Measurements from ENCODE around the gene KCNAB3. TPM values are rescaled to one million over a fixed set of nuclear protein-coding genes. Genes with fewer than 3 reads are reported as not detected.

KCNAB3 gene
- total RNA-seq, 1 donor from 2014 or later, result 12.3 TPM

DNA sequence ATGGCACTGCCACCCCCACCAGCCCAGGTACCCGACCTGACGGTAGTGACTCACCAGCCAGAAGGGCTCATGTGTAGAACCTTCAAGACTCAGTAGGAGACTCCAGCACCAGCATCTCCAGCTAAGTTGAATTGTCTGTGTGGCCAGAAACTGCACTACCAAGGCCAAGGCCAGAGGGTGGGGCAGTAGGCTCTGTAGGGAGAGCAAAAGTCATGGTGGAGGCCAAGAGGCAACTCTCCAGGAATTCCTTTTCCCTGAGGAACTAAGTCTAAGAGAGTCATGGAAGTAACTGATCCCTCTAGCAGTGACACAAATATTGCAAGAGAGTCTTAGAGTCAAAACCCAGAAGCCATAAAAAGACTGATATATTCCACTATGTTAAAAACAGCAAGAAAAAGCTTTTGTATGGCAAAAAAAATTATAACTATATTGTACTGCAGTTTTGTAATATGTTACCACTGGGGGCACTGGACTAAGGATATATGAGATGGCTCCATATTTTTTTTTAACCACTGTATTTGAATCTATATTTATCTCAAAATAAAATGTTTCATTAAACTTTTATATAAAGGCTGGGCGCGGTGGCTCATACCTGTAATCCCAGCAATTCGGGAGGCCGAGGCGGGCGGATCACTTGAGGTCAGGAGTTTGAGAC lies 42.6 kb upstream of the KCNAB3 start:
- Mint-ChIP-seq H3K4me1 (ENCODE audit: low read depth, unreplicated experiment) (no peaks in the 10 kb centered on the region), H3K27me3 (ENCODE audit: unreplicated experiment) (peaks cover 2% of the 10 kb centered on the region), H3K9me3 (ENCODE audit: unreplicated experiment) (peaks cover 4% of the 10 kb centered on the region), H3K36me3 (ENCODE audit: unreplicated experiment) (peaks cover 6% of the 10 kb centered on the region), H3K27ac (ENCODE audit: unreplicated experiment) (no peak overlapping the region), H3K4me3 (ENCODE audit: unreplicated experiment) (no peak overlapping the region)
- no peak for DNase-seq
- peak; percentile 41 for TF ChIP-seq CTCF (IDR thresholded peaks at IDR 0.05; ENCODE audit: partially characterized antibody, unreplicated experiment)

DNA sequence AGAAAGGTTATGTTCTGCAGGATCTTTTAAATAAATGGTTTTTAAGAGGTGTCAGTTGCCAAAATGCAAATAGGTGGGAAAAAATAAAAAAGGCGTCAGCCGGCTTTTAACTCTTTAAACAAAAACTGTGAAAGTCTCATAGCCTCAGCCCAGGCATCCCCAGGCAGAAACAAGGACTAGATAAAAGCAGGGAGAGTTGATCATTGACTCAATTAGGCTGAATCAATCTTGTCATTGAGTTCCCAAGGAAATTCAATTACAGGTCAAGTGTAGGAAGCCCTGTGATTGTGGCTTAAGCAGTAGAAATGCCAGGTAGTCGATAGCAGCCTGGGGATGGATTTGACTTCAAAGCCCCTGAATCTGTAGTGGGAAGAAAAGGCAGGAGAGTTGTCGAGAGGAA lies 42.0 kb upstream of the KCNAB3 start:
- no peak for DNase-seq

DNA sequence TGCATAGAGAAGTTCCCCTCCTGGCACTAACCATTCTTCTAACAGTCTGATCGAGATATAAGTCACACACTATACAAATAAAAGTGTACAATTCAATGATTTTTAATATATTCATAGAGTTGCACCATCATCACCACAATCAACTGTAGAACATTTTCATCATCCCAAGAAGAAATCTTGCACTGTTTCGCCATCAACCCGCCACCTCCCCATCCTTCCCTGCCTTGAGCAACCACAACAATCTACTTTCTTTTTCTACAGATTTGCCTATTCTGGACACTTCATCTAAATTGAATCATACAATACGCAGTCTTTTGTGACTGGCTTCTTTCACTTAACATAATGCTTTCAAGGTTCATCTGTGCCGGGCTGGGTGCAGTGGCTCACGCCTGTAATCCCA lies 39.8 kb upstream of the KCNAB3 start:
- H3K9me3 Mint-ChIP-seq (ENCODE audit: unreplicated experiment), result no peaks in the 10 kb centered on the region
- H3K4me3 Mint-ChIP-seq (ENCODE audit: unreplicated experiment), result no peak overlapping the region
- H3K4me1 Mint-ChIP-seq (ENCODE audit: low read depth, unreplicated experiment), result no peaks in the 10 kb centered on the region
- H3K36me3 Mint-ChIP-seq (ENCODE audit: unreplicated experiment), result peaks cover 2% of the 10 kb centered on the region
- H3K27me3 Mint-ChIP-seq (ENCODE audit: unreplicated experiment), result peaks cover 2% of the 10 kb centered on the region
- no peak overlapping the region for H3K27ac Mint-ChIP-seq (ENCODE audit: unreplicated experiment)
- DNase-seq, result no peak
- no peak for TF ChIP-seq CTCF (IDR thresholded peaks at IDR 0.05; ENCODE audit: partially characterized antibody, unreplicated experiment)

More for the DNA sequence above, 42.0 kb upstream of the KCNAB3 start:
- Mint-ChIP-seq H3K27ac (ENCODE audit: unreplicated experiment) (no peak overlapping the region), H3K4me1 (ENCODE audit: low read depth, unreplicated experiment) (no peaks in the 10 kb centered on the region), H3K4me3 (ENCODE audit: unreplicated experiment) (no peak overlapping the region), H3K9me3 (ENCODE audit: unreplicated experiment) (peaks cover 3% of the 10 kb centered on the region), H3K36me3 (ENCODE audit: unreplicated experiment) (peaks cover 6% of the 10 kb centered on the region), H3K27me3 (ENCODE audit: unreplicated experiment) (peaks cover 2% of the 10 kb centered on the region)
- TF ChIP-seq CTCF (IDR thresholded peaks at IDR 0.05; ENCODE audit: partially characterized antibody, unreplicated experiment), result no peak

- no peak for DNase-seq
- Mint-ChIP-seq H3K9me3 (ENCODE audit: unreplicated experiment) (no peaks in the 10 kb centered on the region), H3K4me3 (ENCODE audit: unreplicated experiment) (no peak overlapping the region), H3K36me3 (ENCODE audit: unreplicated experiment) (no peaks in the 10 kb centered on the region), H3K27ac (ENCODE audit: unreplicated experiment) (no peak overlapping the region), H3K4me1 (ENCODE audit: low read depth, unreplicated experiment) (no peaks in the 10 kb centered on the region), H3K27me3 (ENCODE audit: unreplicated experiment) (peaks cover 2% of the 10 kb centered on the region)
- TF ChIP-seq CTCF (IDR thresholded peaks at IDR 0.05; ENCODE audit: partially characterized antibody, unreplicated experiment), result no peak
These were observed 38.1 kb upstream of the KCNAB3 start for GRCh38 chr17:7967751-7968150.

DNA sequence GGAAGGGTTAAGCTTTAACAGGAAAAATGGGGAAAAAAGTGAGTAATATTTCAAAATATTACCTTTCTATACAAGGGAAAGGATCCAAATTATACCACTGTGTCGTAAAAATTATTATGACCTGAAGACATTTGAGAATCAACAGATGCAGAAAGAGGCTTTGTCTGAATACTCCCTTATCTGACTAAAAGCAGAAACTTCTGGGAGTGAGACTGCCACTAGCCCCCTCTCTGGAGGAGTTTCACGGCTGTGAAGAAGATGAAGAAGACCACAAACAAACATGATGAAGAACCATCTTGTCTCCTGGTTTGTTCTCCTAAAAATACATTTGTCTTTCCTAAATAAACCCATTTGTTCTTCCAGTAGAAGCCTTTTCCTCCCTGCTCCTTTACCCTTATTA lies 31.8 kb upstream of the KCNAB3 start:
- TF ChIP-seq CTCF (IDR thresholded peaks at IDR 0.05; ENCODE audit: partially characterized antibody, unreplicated experiment), result no peak
- DNase-seq, result no peak
- H3K36me3 Mint-ChIP-seq (ENCODE audit: unreplicated experiment), result no peaks in the 10 kb centered on the region
- no peaks in the 10 kb centered on the region for H3K9me3 Mint-ChIP-seq (ENCODE audit: unreplicated experiment)
- no peaks in the 10 kb centered on the region for H3K27me3 Mint-ChIP-seq (ENCODE audit: unreplicated experiment)
- H3K4me1 Mint-ChIP-seq (ENCODE audit: low read depth, unreplicated experiment), result no peaks in the 10 kb centered on the region
- H3K4me3 Mint-ChIP-seq (ENCODE audit: unreplicated experiment), result no peak overlapping the region
- no peak overlapping the region for H3K27ac Mint-ChIP-seq (ENCODE audit: unreplicated experiment)

Data from glutamatergic neuron (in vitro differentiated cells).